Endothelial cell of umbilical vein (primary cell): ENCODE results near the gene MAPK1IP1L. TPM values are rescaled to one million over a fixed set of nuclear protein-coding genes. Genes with fewer than 3 reads are reported as not detected.

ENCODE experiments used
- BruUV-seq: library from RNA; stranded (reverse); fragments of 400-500 nt; replicated peaks from 2 replicates; lab custom pipeline; 2021; lab: Mats Ljungman, UMichigan
- CTCF ChIA-PET: fragments of 300-600, 350-600 bp; sonication (Branson Sonifier 250); formaldehyde crosslinking; loops from one replicate; lab custom pipeline; 2021; ENCODE audit warnings: antibody characterized with exemption, inconsistent platforms; lab: Charles Lee
- POLR2A ChIA-PET: fragments of 300-600, 350-600 bp; sonication (Branson Sonifier 250); formaldehyde crosslinking; loops from one replicate; lab custom pipeline; 2021; ENCODE audit warnings: antibody characterized with exemption, inconsistent platforms; lab: Charles Lee
- DNase-seq: peaks from one replicate; pipeline ENCODE4 v3.0.0-alpha.2; 2011; ENCODE audit warnings: low read depth, low spot score
- FAIRE-seq: peaks from 2 replicates; lab custom pipeline; 2011; peaks lifted over from hg19 to GRCh38; lab: Jason Lieb, UNC
- H2AFZ ChIP-seq: 2 replicates; pipeline ENCODE4 v1.6.0; 2012; ENCODE audit warnings: low read depth, low read length, control low read depth, inconsistent platforms
- H3K27ac ChIP-seq: 2 replicates; pipeline ENCODE4 v1.5.1; 2011; ENCODE audit warnings: low read depth, mild to moderate bottlenecking, control low read depth, low read length, moderate library complexity; ENCODE audit not compliant: insufficient read depth
- H3K27me3 ChIP-seq, 2 experiments: 2 replicates each; pipeline versions ENCODE4 v1.6.0 to v1.6.1; 2011; ENCODE audit warnings: low read length in 2 of 2, mixed read lengths in 1 of 2; ENCODE audit not compliant: control insufficient read depth in 2 of 2, insufficient read depth in 2 of 2
- H3K36me3 ChIP-seq, 2 experiments: 2 replicates in 1 of 2; 3 replicates in 1 of 2; pipeline ENCODE4 v1.5.1; 2011; ENCODE audit warnings: low read length in 2 of 2, mild to moderate bottlenecking in 1 of 2, moderate library complexity in 1 of 2; ENCODE audit not compliant: control insufficient read depth in 2 of 2, insufficient read depth in 2 of 2; ENCODE audit errors: extremely low read depth in 1 of 2
- H3K4me1 ChIP-seq: 3 replicates; pipeline ENCODE4 v1.5.1; 2011; ENCODE audit warnings: mild to moderate bottlenecking, low read length; ENCODE audit not compliant: control insufficient read depth, insufficient read depth; ENCODE audit errors: extremely low read depth
- H3K4me2 ChIP-seq: 2 replicates; pipeline ENCODE4 v1.6.1; 2011; ENCODE audit warnings: low read length, control low read depth, mixed read lengths; ENCODE audit not compliant: insufficient read depth
- H3K4me3 ChIP-seq, 3 experiments: fragments of 200-600 bp in 1 of 3; sonication (generic), shearing (Covaris generic) in 1 of 3; replicated peaks in 1 of 3; 2 replicates each; pipeline ENCODE4 v1.5.1; 2011 to 2016; ENCODE audit warnings: control low read depth in 3 of 3, low read length in 3 of 3, mild to moderate bottlenecking in 2 of 3, inconsistent platforms in 1 of 3, low read depth in 1 of 3, moderate library complexity in 1 of 3; ENCODE audit not compliant: insufficient read depth in 1 of 3
- H3K79me2 ChIP-seq: 2 replicates; pipeline ENCODE4 v1.6.0; 2012; ENCODE audit warnings: low read length, inconsistent platforms; ENCODE audit not compliant: control insufficient read depth, insufficient read depth
- H3K9ac ChIP-seq: replicated peaks from 2 replicates; pipeline ENCODE3; 2011; ENCODE audit warnings: low read length, control low read depth; ENCODE audit not compliant: insufficient read depth; ENCODE audit errors: extremely low read depth
- H3K9me1 ChIP-seq: replicated peaks from 3 replicates; pipeline ENCODE4 v1.6.0; 2011; ENCODE audit warnings: mild to moderate bottlenecking, low read length; ENCODE audit not compliant: control insufficient read depth, insufficient read depth; ENCODE audit errors: extremely low read depth
- H3K9me3 ChIP-seq: replicated peaks from 2 replicates; pipeline ENCODE4 v1.5.1; 2012; ENCODE audit warnings: low read length, inconsistent platforms; ENCODE audit not compliant: control insufficient read depth, insufficient read depth
- H4K20me1 ChIP-seq: replicated peaks from 2 replicates; pipeline ENCODE3; 2011; ENCODE audit warnings: mild to moderate bottlenecking, low read length; ENCODE audit not compliant: control insufficient read depth, insufficient read depth; ENCODE audit errors: extremely low read depth
- EZH2 ChIP-seq: IDR thresholded peaks from 2 replicates; pipeline ENCODE4 v1.6.1; 2012; ENCODE audit warnings: borderline replicate concordance, low read depth, mild to moderate bottlenecking, moderate library complexity, low read length, inconsistent platforms; ENCODE audit not compliant: severe bottlenecking
- FOS ChIP-seq: IDR thresholded peaks from 2 replicates; pipeline ENCODE4 v1.6.1; 2011; ENCODE audit warnings: mild to moderate bottlenecking, low read length, moderate library complexity, borderline replicate concordance; ENCODE audit not compliant: insufficient read depth
- GATA2 ChIP-seq: IDR thresholded peaks from 2 replicates; pipeline ENCODE4 v1.7.0; 2011; ENCODE audit warnings: low read depth, mild to moderate bottlenecking, moderate library complexity, mixed read lengths, low read length; ENCODE audit not compliant: insufficient read length, insufficient read depth
- JUN ChIP-seq: IDR thresholded peaks from 2 replicates; pipeline ENCODE4 v1.6.1; 2011; ENCODE audit warnings: borderline replicate concordance, low read depth; ENCODE audit not compliant: insufficient read length, insufficient read depth
- MYC ChIP-seq: IDR thresholded peaks from one replicate; pipeline ENCODE4 v1.6.1; 2011; ENCODE audit warnings: mild to moderate bottlenecking, low read depth, low read length
- POLR2A ChIP-seq: IDR thresholded peaks from 2 replicates; pipeline ENCODE4 v1.6.1; 2012; ENCODE audit warnings: low read depth, mild to moderate bottlenecking, control low read depth, low read length
- POLR2AphosphoS5 ChIP-seq: IDR thresholded peaks from 2 replicates; pipeline ENCODE4 v1.6.1; 2012; ENCODE audit warnings: low read depth, mild to moderate bottlenecking, control low read depth, low read length, moderate library complexity; ENCODE audit not compliant: insufficient read depth
- dilution Hi-C: fragments of 300-500 bp; cut with MboI; formaldehyde crosslinking; loops from one replicate; pipeline ENCODE4 v1.15.0; 2019; ENCODE audit warnings: low sequenced_read_pairs; ENCODE audit not compliant: extremely low pct_ligation_motif_present
- intact Hi-C: fragments of 100-400 bp; cut with micrococcal nuclease; formaldehyde crosslinking; loops from one replicate; pipeline ENCODE4 v1.10.0; 2022
- polyA plus RNA-seq, 4 experiments: library from polyadenylated mRNA; depleted of rRNA in 3 of 4; stranded (reverse) in 3 of 4; unstranded in 1 of 4; fragments of >200 nt; gene quantifications; 2 replicates each; pipeline versions ENCODE4 v1.2.1 to v1.2.3, GENCODE V29; 2011 to 2012; ENCODE audit warnings: missing spikeins in 1 of 4
- total RNA-seq: library from RNA; stranded (reverse); gene quantifications from 2 replicates; pipeline ENCODE4 v1.2.3, GENCODE V29; 2021
- TF ChIP-seq, protein P1 (sequence below), 2 donors: IDR thresholded peaks; 1 replicate in 1 of 2; 2 replicates in 1 of 2; pipeline ENCODE4 v1.5.1; 2011; ENCODE audit warnings: low read length in 2 of 2, mild to moderate bottlenecking in 2 of 2, moderate library complexity in 2 of 2, control low read depth in 1 of 2, inconsistent platforms in 1 of 2, low read depth in 1 of 2; ENCODE audit not compliant: insufficient read depth in 1 of 2; ENCODE audit errors: extremely low read depth in 1 of 2
- TF ChIP-seq, protein P2 (sequence below): IDR thresholded peaks from 2 replicates; pipeline ENCODE4 v1.6.1; 2011; ENCODE audit not compliant: insufficient read depth, insufficient read length

Gene MAPK1IP1L
- total and polyA plus RNA-seq, 2 donors (not counting 3 experiments of a cell fraction or from before 2014, with no cell fraction given) = 129 to 208 TPM

DNA sequence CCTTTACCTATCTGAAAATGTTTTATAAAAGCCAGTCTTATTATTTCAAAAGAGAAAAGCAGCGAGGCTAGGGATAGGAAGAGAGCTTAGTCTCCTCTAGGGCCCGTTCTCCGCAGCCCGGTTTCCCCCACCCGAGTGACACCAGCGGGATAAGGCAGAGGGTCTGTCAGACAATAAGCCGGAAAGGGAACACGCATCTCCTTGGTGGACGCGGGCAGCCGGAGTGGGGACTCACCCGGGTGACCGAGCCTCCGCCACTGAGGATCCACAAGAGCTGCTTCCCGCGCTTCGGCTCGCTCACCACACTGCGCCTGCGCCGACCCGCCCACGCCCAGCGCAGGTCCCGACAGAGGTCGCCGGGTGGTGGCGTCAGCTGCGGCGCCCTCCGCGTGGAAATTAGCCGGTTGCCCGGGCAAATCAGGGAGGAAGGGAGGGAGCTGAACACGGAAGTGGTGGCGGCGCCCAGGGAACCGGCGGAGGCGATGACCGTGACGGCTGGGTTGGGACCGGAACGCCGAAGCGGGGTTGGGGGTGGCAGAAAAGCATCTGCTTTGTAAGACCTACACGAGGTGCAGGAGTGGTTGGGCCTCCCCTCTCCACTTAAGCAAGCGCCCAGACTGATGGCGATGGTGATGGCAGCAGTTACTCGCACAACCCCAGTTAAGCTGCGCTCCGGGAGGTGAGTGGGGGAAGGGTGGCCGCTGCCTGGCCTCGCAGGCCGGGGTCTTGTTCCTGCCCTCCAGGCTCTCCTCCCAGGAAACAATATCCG, 24.5 kb upstream of the MAPK1IP1L start, which contains the start of the genes SOCS4 and WDHD1:
Gene SOCS4 (plus strand): TSS at position 444 of the 769 bp plus-strand sequence. CDS start 15,806 bp downstream, outside the sequence.
Gene WDHD1 (minus strand): TSS at position 307 of the 769 bp plus-strand sequence. CDS start 312 bp downstream, outside the sequence.
- ChIA-PET POLR2A (interaction anchor here (1.6 kb wide), 1 partner anchor 24 kb away, joined by 10 read pairs; the partner anchor contains the start of gene MAPK1IP1L), CTCF (interaction anchor here (0.8 to 3.8 kb wide), 9 partner anchors 12 to 134 kb away, joined by 3 to 42 read pairs (median 4); partner anchors contain the start of gene MAPK1IP1L)
- Histone ChIP-seq H3K4me1 (peaks cover 30% of the 10 kb centered on the region), H3K4me2 (peak within 1 kb of the TSS; percentile 99), H3K79me2 (peaks cover 72% of the 10 kb centered on the region), H4K20me1 (no peaks in the 10 kb centered on the region), H2AFZ (peak within 1 kb of the TSS; percentile 85), H3K4me3 (peak within 1 kb of the TSS; percentile 68 to 96 (median 86)), H3K27me3 (no peaks in the 10 kb centered on the region), H3K9me3 (no peaks in the 10 kb centered on the region), H3K36me3 (no peaks in the 10 kb centered on the region), H3K9me1 (no peaks in the 10 kb centered on the region), H3K27ac (peak within 1 kb of the TSS; percentile 61), H3K9ac (peak within 1 kb of the TSS; percentile 98)
- peak; percentile 85 for FAIRE-seq
- BruUV-seq = no TSS peak
- peak; percentile 97 for DNase-seq
- intact Hi-C loops (loop anchor here (1.0 to 5.0 kb wide), 4 partner anchors 24 to 462 kb away; partner anchors contain the start of genes GCH1 and MAPK1IP1L), dilution Hi-C loops (no loop called here)
- TF ChIP-seq JUN (no peak), POLR2A (peak; percentile 77), EZH2 (no peak), MYC (peak; percentile 4), GATA2 (no peak), POLR2AphosphoS5 (peak; percentile 60), FOS (no peak)
- TF ChIP-seq, protein P1, sequence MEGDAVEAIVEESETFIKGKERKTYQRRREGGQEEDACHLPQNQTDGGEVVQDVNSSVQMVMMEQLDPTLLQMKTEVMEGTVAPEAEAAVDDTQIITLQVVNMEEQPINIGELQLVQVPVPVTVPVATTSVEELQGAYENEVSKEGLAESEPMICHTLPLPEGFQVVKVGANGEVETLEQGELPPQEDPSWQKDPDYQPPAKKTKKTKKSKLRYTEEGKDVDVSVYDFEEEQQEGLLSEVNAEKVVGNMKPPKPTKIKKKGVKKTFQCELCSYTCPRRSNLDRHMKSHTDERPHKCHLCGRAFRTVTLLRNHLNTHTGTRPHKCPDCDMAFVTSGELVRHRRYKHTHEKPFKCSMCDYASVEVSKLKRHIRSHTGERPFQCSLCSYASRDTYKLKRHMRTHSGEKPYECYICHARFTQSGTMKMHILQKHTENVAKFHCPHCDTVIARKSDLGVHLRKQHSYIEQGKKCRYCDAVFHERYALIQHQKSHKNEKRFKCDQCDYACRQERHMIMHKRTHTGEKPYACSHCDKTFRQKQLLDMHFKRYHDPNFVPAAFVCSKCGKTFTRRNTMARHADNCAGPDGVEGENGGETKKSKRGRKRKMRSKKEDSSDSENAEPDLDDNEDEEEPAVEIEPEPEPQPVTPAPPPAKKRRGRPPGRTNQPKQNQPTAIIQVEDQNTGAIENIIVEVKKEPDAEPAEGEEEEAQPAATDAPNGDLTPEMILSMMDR (IDR thresholded peaks at IDR 0.05; ENCODE audit: extremely low read depth in 1 of 2, insufficient read depth in 1 of 2, low read depth in 1 of 2, low read length in 2 of 2) = no peak
- TF ChIP-seq, protein P2, sequence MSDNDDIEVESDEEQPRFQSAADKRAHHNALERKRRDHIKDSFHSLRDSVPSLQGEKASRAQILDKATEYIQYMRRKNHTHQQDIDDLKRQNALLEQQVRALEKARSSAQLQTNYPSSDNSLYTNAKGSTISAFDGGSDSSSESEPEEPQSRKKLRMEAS = peak; percentile 70
